Astrocyte of the spinal cord (primary cell): ENCODE measurements around the gene TMEM117.

Source experiments
- DNase-seq: peaks from one replicate; pipeline ENCODE4 v3.0.0; 2011; ENCODE audit warnings: low read depth, low spot score
- H3K4me3 ChIP-seq: 2 replicates; pipeline ENCODE4 v1.5.1; 2011; ENCODE audit warnings: low read depth, mild to moderate bottlenecking, low read length, moderate library complexity
- in situ Hi-C: cut with HindIII; loops from 2 replicates; pipeline ENCODE4 v1.10.0; 2017; ENCODE audit warnings: low sequenced_read_pairs
- TF ChIP-seq, protein P1 (sequence below): IDR thresholded peaks from 2 replicates; pipeline ENCODE4 v1.5.1; 2012; ENCODE audit warnings: low read depth, mild to moderate bottlenecking, low read length, inconsistent platforms

Gene TMEM117

GRCh38 chr12:43835656-43836474 lies at the start of gene TMEM117:
TSS of gene TMEM117 (plus strand) at chr12:43836081.
- in situ Hi-C loops = no loop called here

GRCh38 chr12:43786899-43787693 lies 48.8 kb upstream of the TMEM117 start:
- H3K4me3 ChIP-seq = no peak overlapping the region
- TF ChIP-seq, protein P1, sequence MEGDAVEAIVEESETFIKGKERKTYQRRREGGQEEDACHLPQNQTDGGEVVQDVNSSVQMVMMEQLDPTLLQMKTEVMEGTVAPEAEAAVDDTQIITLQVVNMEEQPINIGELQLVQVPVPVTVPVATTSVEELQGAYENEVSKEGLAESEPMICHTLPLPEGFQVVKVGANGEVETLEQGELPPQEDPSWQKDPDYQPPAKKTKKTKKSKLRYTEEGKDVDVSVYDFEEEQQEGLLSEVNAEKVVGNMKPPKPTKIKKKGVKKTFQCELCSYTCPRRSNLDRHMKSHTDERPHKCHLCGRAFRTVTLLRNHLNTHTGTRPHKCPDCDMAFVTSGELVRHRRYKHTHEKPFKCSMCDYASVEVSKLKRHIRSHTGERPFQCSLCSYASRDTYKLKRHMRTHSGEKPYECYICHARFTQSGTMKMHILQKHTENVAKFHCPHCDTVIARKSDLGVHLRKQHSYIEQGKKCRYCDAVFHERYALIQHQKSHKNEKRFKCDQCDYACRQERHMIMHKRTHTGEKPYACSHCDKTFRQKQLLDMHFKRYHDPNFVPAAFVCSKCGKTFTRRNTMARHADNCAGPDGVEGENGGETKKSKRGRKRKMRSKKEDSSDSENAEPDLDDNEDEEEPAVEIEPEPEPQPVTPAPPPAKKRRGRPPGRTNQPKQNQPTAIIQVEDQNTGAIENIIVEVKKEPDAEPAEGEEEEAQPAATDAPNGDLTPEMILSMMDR = no peak
- no peak for DNase-seq
- in situ Hi-C loops = no loop called here

More at GRCh38 chr12:43835656-43836474, at the start of gene TMEM117:
- peak within 1 kb of the TSS; percentile 60 for H3K4me3 ChIP-seq
- peak; percentile 47 for DNase-seq
- TF ChIP-seq, protein P1 = no peak

DNA sequence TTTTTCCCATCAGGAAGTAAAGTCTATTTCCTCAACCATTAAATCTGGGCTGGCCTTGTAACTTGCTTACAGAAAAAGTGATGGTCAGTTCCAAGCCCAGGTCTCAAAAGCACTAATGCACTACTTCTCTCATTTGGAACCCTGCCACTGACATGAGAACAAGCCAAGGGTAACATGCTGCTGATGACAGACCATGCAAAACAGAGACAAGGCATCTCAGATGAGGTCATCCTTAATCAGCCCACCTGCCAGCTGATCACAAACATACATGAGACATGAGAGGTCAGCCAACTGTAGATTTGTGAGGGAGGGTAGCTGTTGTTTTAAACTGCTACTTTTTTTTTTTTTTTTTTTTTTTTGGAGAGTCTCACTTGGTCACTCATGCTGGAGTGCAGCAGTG lies 45.9 kb upstream of the TMEM117 start:
- TF ChIP-seq, protein P1 = no peak
- in situ Hi-C loops = no loop called here
- peak; percentile 48 for DNase-seq
- H3K4me3 ChIP-seq = no peak overlapping the region

DNA sequence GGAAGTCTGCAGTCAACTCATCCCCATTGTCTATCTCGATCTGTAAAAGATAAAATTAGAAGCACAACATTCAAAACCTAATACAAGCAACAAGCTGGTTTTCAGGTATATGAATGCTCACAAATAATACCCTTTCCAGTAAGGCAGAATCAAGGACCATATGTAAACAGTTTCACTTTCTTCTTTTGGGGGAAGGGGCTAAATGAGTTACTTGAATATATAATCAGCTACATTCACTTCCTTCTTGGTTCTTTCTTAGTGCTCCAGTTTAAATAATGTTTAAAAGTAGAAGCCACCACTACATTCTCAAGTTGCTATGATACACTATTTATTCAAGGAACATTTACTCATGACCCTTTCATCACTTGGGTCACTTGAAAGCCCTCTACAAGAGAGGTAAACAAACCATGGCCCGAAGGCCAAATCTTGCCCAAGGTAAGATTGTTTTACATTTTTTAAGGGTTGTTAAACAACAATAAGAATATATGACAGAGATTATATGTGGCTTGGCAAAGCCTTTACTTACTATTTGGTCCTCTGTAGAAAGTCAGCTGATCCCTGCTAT lies 40.1 kb upstream of the TMEM117 start:
- TF ChIP-seq, protein P1 = no peak
- no peak for DNase-seq
- in situ Hi-C loops = no loop called here
- no peak overlapping the region for H3K4me3 ChIP-seq

GRCh38 chr12:43797561-43798217 lies 38.2 kb upstream of the TMEM117 start:
- TF ChIP-seq, protein P1 = no peak
- in situ Hi-C loops = no loop called here
- no peak for DNase-seq
- H3K4me3 ChIP-seq = no peak overlapping the region

DNA sequence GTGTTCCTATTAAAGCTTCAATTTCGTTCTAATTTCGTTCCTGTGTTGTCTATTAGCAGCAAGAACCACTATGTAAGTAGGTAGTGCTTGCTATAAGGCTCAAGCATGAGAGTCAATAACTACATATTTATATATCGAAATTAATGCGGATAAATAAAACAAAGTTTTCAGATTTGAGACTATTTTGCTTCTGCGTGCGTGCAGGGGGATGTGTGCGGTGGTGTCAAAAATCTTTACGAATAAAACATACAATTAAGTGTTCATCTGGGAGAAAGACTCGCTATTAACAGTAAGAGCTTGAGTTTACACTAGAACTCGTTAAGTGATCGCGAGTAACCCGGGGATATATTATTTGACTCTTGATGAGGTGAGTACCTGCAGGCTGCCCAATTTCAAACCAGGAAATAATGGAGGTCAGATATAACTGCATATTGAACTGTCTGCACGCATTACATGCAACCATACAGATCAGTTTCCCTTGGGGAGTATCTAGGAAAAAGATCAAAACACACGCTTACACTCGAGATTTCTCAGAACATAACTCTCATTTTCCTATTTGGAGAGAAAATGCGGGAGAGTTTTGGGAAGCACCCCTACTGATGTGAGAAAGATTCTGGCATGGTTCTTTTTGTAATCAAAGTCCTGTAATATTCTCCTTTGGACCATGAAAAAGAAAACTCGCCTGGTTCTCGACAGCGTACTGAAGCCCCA lies 30.6 kb upstream of the TMEM117 start:
- H3K4me3 ChIP-seq = peak overlapping the region; percentile 88
- TF ChIP-seq, protein P1 = no peak
- DNase-seq = peak; percentile 22
- in situ Hi-C loops = no loop called here
